H1 (cell line): ENCODE data around the gene GATD1. TPM values are rescaled to one million over a fixed set of nuclear protein-coding genes. Genes with fewer than 3 reads are reported as not detected.

Source experiments
- CTCF ChIA-PET: fragments of 300-600 bp; sonication (Branson Sonifier 250); formaldehyde crosslinking; loops from one replicate; lab custom pipeline; 2021; ENCODE audit not compliant: partially characterized antibody; lab: Charles Lee
- POLR2A ChIA-PET: fragments of 300-600 bp; sonication (Branson Sonifier 250); formaldehyde crosslinking; loops from one replicate; lab custom pipeline; 2021; ENCODE audit warnings: inconsistent platforms; ENCODE audit not compliant: partially characterized antibody; lab: Charles Lee
- DNase-seq, 2 experiments: peaks; one replicate each; pipeline versions ENCODE4 v3.0.0 to v3.0.0-alpha.2; 2010 to 2022; ENCODE audit warnings: low spot score in 2 of 2, low read depth in 1 of 2, mixed read lengths in 1 of 2
- FAIRE-seq: peaks from 2 replicates; lab custom pipeline; 2011; peaks lifted over from hg19 to GRCh38; lab: Jason Lieb, UNC
- H2AFZ ChIP-seq: 2 replicates; pipeline ENCODE4 v1.8.1; 2012; ENCODE audit warnings: low read length, inconsistent platforms
- H2AK5ac ChIP-seq: 2 replicates; pipeline ENCODE4 v1.6.1; 2013; ENCODE audit warnings: low read depth, low read length
- H2BK120ac ChIP-seq: replicated peaks from 2 replicates; pipeline ENCODE3; 2013; ENCODE audit warnings: low read depth, low read length, inconsistent platforms
- H2BK12ac ChIP-seq: 2 replicates; pipeline ENCODE4 v1.6.1; 2013; ENCODE audit warnings: low read depth, low read length
- H2BK15ac ChIP-seq: 2 replicates; pipeline ENCODE4 v1.6.1; 2013; ENCODE audit warnings: low read length
- H2BK20ac ChIP-seq: 2 replicates; pipeline ENCODE4 v1.6.1; 2013; ENCODE audit warnings: low read length
- H2BK5ac ChIP-seq: 2 replicates; pipeline ENCODE4 v1.6.1; 2013; ENCODE audit warnings: low read depth, low read length
- H3K14ac ChIP-seq: 2 replicates; pipeline ENCODE4 v1.6.1; 2013; ENCODE audit warnings: inconsistent platforms; ENCODE audit not compliant: insufficient read length
- H3K18ac ChIP-seq: 2 replicates; pipeline ENCODE4 v1.6.1; 2013; ENCODE audit warnings: low read length; ENCODE audit errors: extremely low read depth
- H3K23ac ChIP-seq: 2 replicates; pipeline ENCODE4 v1.6.1; 2013; ENCODE audit warnings: inconsistent platforms; ENCODE audit not compliant: insufficient read length
- H3K23me2 ChIP-seq: 2 replicates; pipeline ENCODE4 v1.6.1; 2013; ENCODE audit warnings: low read depth, low read length
- H3K27ac ChIP-seq: 2 replicates; pipeline ENCODE4 v1.6.1; 2011; ENCODE audit warnings: low read depth, low read length, inconsistent platforms
- H3K27me3 ChIP-seq, 4 experiments: replicated peaks in 1 of 4; 1 replicate in 1 of 4; 2 replicates in 3 of 4; pipeline versions ENCODE4 v1.6.1 to v1.8.1; 2011 to 2013; ENCODE audit warnings: low read length in 3 of 4, mild to moderate bottlenecking in 3 of 4, inconsistent platforms in 2 of 4, mixed read lengths in 2 of 4, moderate library complexity in 1 of 4; ENCODE audit not compliant: control insufficient read depth in 3 of 4, insufficient read depth in 3 of 4; ENCODE audit errors: extremely low read depth in 1 of 4
- H3K36me3 ChIP-seq, 4 experiments: 2 replicates each; pipeline versions ENCODE4 v1.6.1 to v1.8.1; 2011 to 2013; ENCODE audit warnings: mild to moderate bottlenecking in 4 of 4, low read length in 3 of 4, moderate library complexity in 2 of 4, control low read depth in 1 of 4, inconsistent platforms in 1 of 4; ENCODE audit not compliant: insufficient read depth in 4 of 4, control insufficient read depth in 2 of 4
- H3K4ac ChIP-seq: replicated peaks from 2 replicates; pipeline ENCODE3; 2013; ENCODE audit warnings: low read length, low read depth, mixed read lengths, inconsistent platforms; ENCODE audit not compliant: insufficient read length
- H3K4me1 ChIP-seq, 4 experiments: replicated peaks in 1 of 4; 1 replicate in 1 of 4; 2 replicates in 3 of 4; pipeline versions ENCODE4 v1.6.1 to v1.8.1; 2011 to 2013; ENCODE audit warnings: low read length in 3 of 4, inconsistent platforms in 2 of 4, mixed read lengths in 1 of 4; ENCODE audit not compliant: insufficient read depth in 4 of 4, control insufficient read depth in 3 of 4
- H3K4me2 ChIP-seq, 2 experiments: 2 replicates each; pipeline versions ENCODE4 v1.6.1 to v1.8.1; 2011 to 2013; ENCODE audit warnings: low read depth in 2 of 2, low read length in 2 of 2, control low read depth in 1 of 2, inconsistent platforms in 1 of 2, mild to moderate bottlenecking in 1 of 2; ENCODE audit not compliant: insufficient read depth in 1 of 2
- H3K4me3 ChIP-seq, 4 experiments: fragments of 200-600, 300-600 bp in 1 of 4; sonication (generic), shearing (Covaris generic), sonication (Bioruptor Twin) in 1 of 4; 2 replicates each; pipeline versions ENCODE4 v1.5.1 to v1.8.1; 2011 to 2016; ENCODE audit warnings: low read length in 4 of 4, low read depth in 3 of 4, control low read depth in 2 of 4, inconsistent platforms in 2 of 4, mild to moderate bottlenecking in 2 of 4, mixed read lengths in 1 of 4, moderate library complexity in 1 of 4; ENCODE audit not compliant: insufficient read depth in 2 of 4; ENCODE audit errors: extremely low read depth in 1 of 4
- H3K56ac ChIP-seq: replicated peaks from 2 replicates; pipeline ENCODE3; 2013; ENCODE audit warnings: low read depth, mild to moderate bottlenecking, mixed read lengths, low read length, inconsistent platforms; ENCODE audit not compliant: insufficient read length
- H3K79me1 ChIP-seq: 2 replicates; pipeline ENCODE4 v1.6.1; 2013; ENCODE audit warnings: low read depth, low read length, control low read depth
- H3K79me2 ChIP-seq, 2 experiments: 2 replicates each; pipeline versions ENCODE4 v1.6.1 to v1.8.1; 2012 to 2013; ENCODE audit warnings: low read length in 2 of 2, mild to moderate bottlenecking in 2 of 2, inconsistent platforms in 1 of 2; ENCODE audit not compliant: insufficient read depth in 2 of 2, control insufficient read depth in 1 of 2
- H3K9ac ChIP-seq, 4 experiments: replicated peaks in 1 of 4; 1 replicate in 1 of 4; 2 replicates in 3 of 4; pipeline versions ENCODE4 v1.6.1 to v1.8.1; 2011 to 2013; ENCODE audit warnings: low read depth in 3 of 4, low read length in 3 of 4, control low read depth in 2 of 4, mild to moderate bottlenecking in 2 of 4, moderate library complexity in 2 of 4, inconsistent platforms in 1 of 4; ENCODE audit errors: extremely low read depth in 1 of 4
- H3K9me3 ChIP-seq, 2 experiments: 2 replicates each; pipeline versions ENCODE4 v1.6.1 to v1.8.1; 2012 to 2013; ENCODE audit warnings: mild to moderate bottlenecking in 2 of 2, moderate library complexity in 2 of 2, control low read depth in 1 of 2, inconsistent platforms in 1 of 2, low read depth in 1 of 2, low read length in 1 of 2, mixed read lengths in 1 of 2; ENCODE audit not compliant: insufficient read depth in 2 of 2
- H4K20me1 ChIP-seq, 2 experiments: replicated peaks in 1 of 2; 2 replicates each; pipeline versions ENCODE3 to v1.8.1; 2011 to 2013; ENCODE audit warnings: inconsistent platforms in 2 of 2, low read length in 2 of 2, mild to moderate bottlenecking in 1 of 2; ENCODE audit not compliant: insufficient read depth in 2 of 2, control insufficient read depth in 1 of 2
- H4K5ac ChIP-seq: 2 replicates; pipeline ENCODE4 v1.6.1; 2013; ENCODE audit warnings: low read length, low read depth, mixed read lengths, inconsistent platforms; ENCODE audit not compliant: insufficient read length
- H4K8ac ChIP-seq: 2 replicates; pipeline ENCODE4 v1.8.0; 2013; ENCODE audit warnings: mild to moderate bottlenecking, moderate library complexity, low read length, inconsistent platforms; ENCODE audit not compliant: insufficient read depth; ENCODE audit errors: extremely low read depth
- H4K91ac ChIP-seq: replicated peaks from 2 replicates; pipeline ENCODE3; 2013; ENCODE audit warnings: low read length, mixed read lengths, inconsistent platforms; ENCODE audit not compliant: insufficient read length
- BACH1 ChIP-seq: IDR thresholded peaks from 2 replicates; pipeline ENCODE4 v1.6.1; 2012; ENCODE audit warnings: low read length, improper control_type of control experiment
- BRCA1 ChIP-seq: IDR thresholded peaks from 2 replicates; pipeline ENCODE4 v1.6.1; 2012; ENCODE audit warnings: low read depth, low read length, improper control_type of control experiment
- CBX8 ChIP-seq: fragments of 300-800, 300-1000 bp; sonication (generic); IDR thresholded peaks from 2 replicates; pipeline ENCODE4 v1.7.1; 2016; ENCODE audit warnings: low read depth, low read length, borderline replicate concordance
- CTBP2 ChIP-seq: IDR thresholded peaks from 2 replicates; pipeline ENCODE4 v1.7.0; 2011; ENCODE audit warnings: borderline replicate concordance, mild to moderate bottlenecking, moderate library complexity, mixed read lengths, low read length; ENCODE audit not compliant: insufficient read depth, insufficient read length
- GABPA ChIP-seq: IDR thresholded peaks from 2 replicates; pipeline ENCODE4 v1.6.1; 2011; ENCODE audit warnings: mild to moderate bottlenecking, low read length, moderate library complexity, borderline replicate concordance; ENCODE audit not compliant: insufficient read depth
- RBBP5 ChIP-seq: IDR thresholded peaks from 2 replicates; pipeline ENCODE4 v1.7.1; 2012; ENCODE audit warnings: low read depth, mild to moderate bottlenecking, inconsistent platforms, low read length, moderate library complexity, borderline replicate concordance
- SIX5 ChIP-seq: IDR thresholded peaks from 2 replicates; pipeline ENCODE4 v1.6.1; 2011; ENCODE audit warnings: mild to moderate bottlenecking, low read depth, low read length
- SP4 ChIP-seq: IDR thresholded peaks from 2 replicates; pipeline ENCODE4 v1.6.1; 2012; ENCODE audit warnings: low read length, inconsistent platforms
- WGBS, 2 experiments: shearing (Covaris generic) in 1 of 2; methylation state at CpG; one replicate each; pipeline versions ENCODE4 v1.1.6 to v1.1.7; 2013 to 2015; ENCODE audit warnings: low lambda C conversion rate in 2 of 2, mixed read lengths in 2 of 2, inconsistent platforms in 1 of 2, low coverage in 1 of 2, missing lambda C conversion rate in 1 of 2; ENCODE audit not compliant: insufficient replicate concordance in 2 of 2, insufficient coverage in 1 of 2, insufficient read length in 1 of 2; ENCODE audit errors: extremely low coverage in 1 of 2, missing lambda C conversion rate in 1 of 2; 5-methylcytosine and 5-hydroxymethylcytosine counted together
- polyA plus RNA-seq, 7 experiments: library from polyadenylated mRNA; depleted of rRNA in 3 of 7; stranded (reverse) in 5 of 7; unstranded in 2 of 7; fragments of >200 nt in 5 of 7; fragments of 200-250 nt in 2 of 7; gene quantifications; 1 replicate in 5 of 7; 2 replicates in 1 of 7; 4 replicates in 1 of 7; pipeline versions ENCODE4 v1.2.1 to v1.2.3, GENCODE V29; 2011 to 2013; ENCODE audit warnings: missing spikeins in 2 of 7, mixed read lengths in 2 of 7
- total RNA-seq: library from RNA; stranded (reverse); fragmentation: NEBNext Ultra II Directional; extraction: Animal tissue kit (Norgen Biotek cat#: 25700); gene quantifications from 2 replicates; pipeline ENCODE4 v1.2.1, GENCODE V29; 2021

Gene GATD1
- total and polyA plus RNA-seq, 2 of the 8 experiments (the other 6 are each of a cell fraction or from before 2014, with no cell fraction given): 47.5 to 54.8 TPM

GRCh38 chr11:778976-779954, 2.0 kb upstream of the GATD1 start:
- CTCF ChIA-PET: interaction anchor here (0.7 to 1.9 kb wide), 5 partner anchors 10 to 55 kb away, joined by 3 to 6 read pairs (median 3); no protein-coding TSS in a partner anchor
- 93% methylated on average over 19 of the region's 23 CpGs; no CpG with 5 or more reads in 1 of the 2 experiments for WGBS, 2 experiments
- peaks cover 7 to 26% of the 10 kb centered on the region in 2 experiments; a peak in 3 of 4 replicates for H3K79me2 ChIP-seq

More at GRCh38 chr11:778976-779954, 2.0 kb upstream of the GATD1 start:
- H2BK15ac ChIP-seq: no peak overlapping the region
- TF ChIP-seq SIX5 (no peak), BACH1 (no peak), SP4 (no peak), GABPA (no peak), RBBP5 (no peak), CTBP2 (no peak), BRCA1 (no peak), CBX8 (no peak)
- TF ChIP-seq, all 59 proteins: peak for 0
- no peak overlapping the region for H3K9ac ChIP-seq
- POLR2A ChIA-PET: interaction anchor here (0.7 to 35.3 kb wide), 7 partner anchors 11 to 40 kb away, joined by 3 to 636 read pairs (median 11); partner anchors contain the start of genes CEND1, PIDD1, PNPLA2 and RPLP2
- peaks cover 7 to 23% of the 10 kb centered on the region in 2 experiments for H4K20me1 ChIP-seq
- H3K27me3 ChIP-seq: no peaks in the 10 kb centered on the region; a peak in 1 of 7 replicates
- peaks cover 0 to 3% (median under 1%) of the 10 kb centered on the region in 4 experiments; a peak in 2 of 8 replicates for H3K36me3 ChIP-seq
- no peak overlapping the region for H3K18ac ChIP-seq
- H3K23ac ChIP-seq: no peak overlapping the region
- H3K9me3 ChIP-seq: no peaks in the 10 kb centered on the region
- H3K23me2 ChIP-seq: peaks cover 13% of the 10 kb centered on the region; the same call in 1 of the 2 replicates
- no peak overlapping the region for H2BK20ac ChIP-seq
- no peak overlapping the region for H3K4ac ChIP-seq
- H3K14ac ChIP-seq: no peak overlapping the region
- no peak overlapping the region for H2BK5ac ChIP-seq
- 0 out of 2 replicates have a peak, but pooled peaks cover 3% of the 10 kb centered on the region for H3K79me1 ChIP-seq
- FAIRE-seq (no peak), DNase-seq (peak in 1 of 2 experiments; percentile 43)
- no peak overlapping the region for H2AK5ac ChIP-seq
- H4K8ac ChIP-seq: peak overlapping the region; percentile 35; the same call in 1 of the 2 replicates
- no peak overlapping the region for H3K4me3 ChIP-seq
- H4K5ac ChIP-seq: no peak overlapping the region
- no peak overlapping the region for H4K91ac ChIP-seq
- H2AFZ ChIP-seq: no peak overlapping the region
- H3K56ac ChIP-seq: no peak overlapping the region
- peaks cover 3 to 29% (median 19%) of the 10 kb centered on the region in 4 experiments for H3K4me1 ChIP-seq
- no peak overlapping the region for H2BK120ac ChIP-seq
- no peak overlapping the region for H3K27ac ChIP-seq
- no peak overlapping the region; a peak in 1 of 4 replicates for H3K4me2 ChIP-seq
- H2BK12ac ChIP-seq: no peak overlapping the region
